WTC11 (cell line): Measurements from ENCODE around the gene ALLC.
"Not testable (repeated sequence)": the region's sequence is repeated elsewhere in the genome, so short reads cannot be mapped to it uniquely, and the experiment has no call there.

Experiments
- ATF3 ChIP-seq: sonication (generic); formaldehyde crosslinking; conservative IDR thresholded peaks from 2 replicates; pipeline ENCODE4 v1.8.1; 2022; ENCODE audit warnings: mild to moderate bottlenecking, missing genetic modification reagents
- CTCF ChIP-seq: fragments of 200-600 bp; IDR thresholded peaks from 2 replicates; pipeline ENCODE4 v1.8.0; 2022; ENCODE audit warnings: antibody characterized with exemption
- E2F4 ChIP-seq: sonication (generic); formaldehyde crosslinking; IDR thresholded peaks from 2 replicates; pipeline ENCODE4 v1.8.1; 2022; ENCODE audit warnings: low read depth, mild to moderate bottlenecking, moderate library complexity, missing genetic modification reagents, borderline replicate concordance
- FOXJ3 ChIP-seq: sonication (generic); formaldehyde crosslinking; IDR thresholded peaks from 2 replicates; pipeline ENCODE4 v1.9.0; 2021; ENCODE audit warnings: missing genetic modification reagents, mild to moderate bottlenecking, borderline replicate concordance
- FOXP1 ChIP-seq: sonication (generic); formaldehyde crosslinking; IDR thresholded peaks from 2 replicates; pipeline ENCODE4 v1.8.0; 2022; ENCODE audit warnings: missing genetic modification reagents, mild to moderate bottlenecking, moderate library complexity, borderline replicate concordance
- GRHL2 ChIP-seq: fragments of 250-450 bp; sonication (Bioruptor Pico); IDR thresholded peaks from 2 replicates; pipeline ENCODE4 v1.8.0; 2022; ENCODE audit warnings: mild to moderate bottlenecking, moderate library complexity; ENCODE audit not compliant: insufficient replicate concordance, severe bottlenecking
- MAX ChIP-seq: sonication (generic); formaldehyde crosslinking; IDR thresholded peaks from 2 replicates; pipeline ENCODE4 v1.8.0; 2022; ENCODE audit warnings: mild to moderate bottlenecking, missing genetic modification reagents
- NR3C1 ChIP-seq: sonication (generic); formaldehyde crosslinking; conservative IDR thresholded peaks from 2 replicates; pipeline ENCODE4 v1.8.1; 2023; ENCODE audit warnings: low read depth, mild to moderate bottlenecking, missing genetic modification reagents
- ZNF512 ChIP-seq: sonication (generic); formaldehyde crosslinking; IDR thresholded peaks from 2 replicates; pipeline ENCODE4 v1.8.1; 2022; ENCODE audit warnings: missing genetic modification reagents, borderline replicate concordance

- TF ChIP-seq CTCF; ATF3 (CRISPR knock-in tag); E2F4 (CRISPR knock-in tag); FOXJ3 (CRISPR knock-in tag); ZNF512 (CRISPR knock-in tag); FOXP1 (CRISPR knock-in tag); GRHL2; NR3C1; MAX: not testable (repeated sequence)
Measured at GRCh38 chr2:3635975-3636327, 22.0 kb upstream of the ALLC start.
